Embryonic facial prominence (tissue), 1 donor: Measurements from ENCODE around the gene ZER1.
A peak's percentile ranks its signal among the peaks of the same experiment; 100 is the strongest.

ENCODE experiments used
- DNase-seq: peaks from one replicate; pipeline ENCODE4 v3.0.0-alpha.2; 2016; ENCODE audit errors: extremely low spot score

The ZER1 gene

DNA sequence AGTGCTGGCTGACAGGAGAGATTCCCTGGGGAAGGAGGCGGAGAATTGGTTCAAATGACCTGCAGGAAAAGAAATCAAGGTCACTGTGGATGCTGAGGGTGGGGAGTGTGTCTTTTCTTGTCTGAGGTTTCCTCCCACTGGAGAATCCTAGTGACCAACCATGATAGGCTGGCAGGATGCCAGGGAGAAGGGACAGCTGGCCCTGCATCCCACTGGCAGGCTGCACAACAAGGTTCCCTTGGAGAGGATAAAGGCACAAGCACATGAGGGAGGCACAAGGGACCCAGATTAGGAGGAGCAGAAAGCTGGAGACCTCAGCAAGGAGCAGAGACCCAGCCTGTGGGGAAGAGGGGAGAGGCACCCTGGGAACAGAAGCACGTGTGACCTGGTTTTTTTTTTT lies 36.4 kb downstream of the ZER1 start:
- no peak for DNase-seq

DNA sequence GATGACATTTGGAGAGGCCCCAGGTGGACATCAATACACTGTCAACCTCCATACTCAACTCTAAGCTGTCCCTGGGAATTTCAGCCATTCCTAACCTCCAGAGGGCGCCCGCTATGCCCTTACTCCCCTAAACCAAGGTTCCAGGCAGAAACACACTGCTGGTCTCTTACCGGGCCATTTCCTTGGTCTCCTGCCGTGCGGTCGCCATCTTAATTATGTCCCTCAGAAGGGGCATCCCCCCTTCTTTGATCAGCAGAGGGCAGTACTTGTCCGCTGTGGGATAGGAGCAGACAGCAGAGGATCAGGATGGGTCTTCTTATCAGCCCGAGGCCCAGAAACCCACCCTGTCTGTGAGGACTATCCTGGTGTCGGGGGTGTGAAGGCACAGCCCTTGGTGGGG lies 38.5 kb downstream of the ZER1 start:
- DNase-seq = peak; percentile 32

DNA sequence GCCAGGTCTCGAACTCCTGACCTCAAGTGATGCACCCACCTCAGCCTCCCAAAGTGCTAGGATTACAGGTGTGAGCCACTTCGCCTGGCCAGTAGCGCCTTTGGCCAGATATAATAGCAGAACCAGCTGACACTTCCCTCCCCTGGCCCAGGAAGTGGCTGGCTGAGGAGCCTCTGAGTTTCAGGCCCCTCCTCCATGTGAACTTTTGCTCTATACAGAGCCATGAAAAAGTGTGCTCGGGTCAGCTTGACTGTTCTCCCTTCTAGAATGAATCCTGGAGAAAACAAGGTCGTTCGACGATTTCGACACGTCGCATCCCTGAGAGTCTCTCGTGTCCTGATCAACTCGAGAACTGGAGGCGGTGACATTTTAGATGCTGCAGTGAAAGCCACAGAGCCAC lies 39.2 kb downstream of the ZER1 start:
- no peak for DNase-seq

DNA sequence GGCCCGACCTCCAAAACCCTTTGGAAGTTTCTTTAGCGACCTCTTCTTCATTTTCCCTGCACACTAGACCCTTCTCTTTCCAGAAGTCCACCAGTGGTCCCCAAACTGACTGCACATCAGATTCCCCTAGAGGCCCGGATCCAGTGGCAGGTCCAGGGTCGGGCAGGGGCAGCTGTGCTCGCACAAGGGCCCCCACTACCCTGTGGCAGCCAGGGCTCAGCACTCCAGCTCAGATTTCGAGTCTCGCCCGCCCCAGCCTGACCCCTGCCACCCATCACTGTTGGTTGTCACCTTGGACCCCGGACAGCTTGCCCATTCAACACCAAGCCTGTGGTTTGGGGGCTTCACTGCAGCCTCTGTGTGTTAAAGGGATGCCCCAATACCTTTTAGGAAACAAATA lies 40.0 kb downstream of the ZER1 start:
- no peak for DNase-seq

DNA sequence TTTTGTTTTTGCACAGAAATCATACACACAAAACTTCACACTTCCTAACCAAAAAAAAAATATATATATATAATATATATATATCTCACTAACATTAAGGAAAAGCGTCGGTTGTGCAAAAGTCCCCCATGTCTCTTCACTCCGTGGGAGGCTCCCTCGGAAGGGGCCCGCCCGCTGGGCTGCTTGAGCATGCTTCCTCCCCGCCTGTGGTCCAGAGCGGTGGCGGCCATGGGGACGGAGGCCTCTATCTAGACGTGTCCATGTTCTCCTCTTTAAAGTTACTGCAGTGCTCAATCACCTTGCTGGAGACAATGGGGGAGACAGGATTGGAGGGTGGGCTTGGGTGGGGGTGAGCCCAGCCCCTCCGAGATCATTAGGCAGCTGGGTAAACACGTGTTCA lies 40.6 kb downstream of the ZER1 start:
- no peak for DNase-seq

DNA sequence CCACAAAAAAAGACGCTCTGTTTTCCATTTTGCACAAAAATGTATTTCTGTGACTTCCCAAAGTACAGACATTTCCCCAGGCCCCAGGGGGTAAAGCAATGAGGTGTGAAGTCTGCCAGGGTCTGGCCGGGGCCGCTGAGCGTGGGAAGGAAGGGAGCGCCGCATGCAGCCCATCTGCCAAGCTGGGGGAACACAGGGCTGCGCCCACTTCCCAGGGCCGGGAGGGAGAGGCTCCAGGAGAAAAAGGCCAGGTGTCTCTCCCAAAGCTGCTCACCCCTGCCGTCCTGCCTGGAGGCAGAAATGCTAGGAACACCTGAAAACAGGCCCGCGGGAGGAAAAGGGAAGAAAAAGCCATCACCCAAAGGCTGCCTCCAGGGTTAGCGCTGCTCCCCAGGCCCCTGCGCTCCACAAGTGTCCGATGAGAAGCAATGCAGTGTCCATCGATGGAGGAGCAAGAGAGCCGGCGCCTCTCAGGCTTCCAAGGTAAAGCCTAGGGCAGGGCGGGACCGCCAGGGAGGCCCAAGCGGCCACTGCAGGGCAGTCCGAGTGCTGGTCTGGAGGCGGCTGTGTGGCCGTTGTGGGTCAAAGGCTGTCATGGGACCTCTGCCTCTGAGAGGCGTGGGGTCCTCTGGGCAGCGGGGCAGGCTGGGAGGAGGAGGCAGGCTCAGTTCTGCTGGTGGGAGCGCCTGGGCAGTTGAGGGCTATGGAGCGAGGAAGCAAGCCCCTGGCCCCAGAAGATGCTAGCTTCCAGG lies 41.8 kb downstream of the ZER1 start:
- DNase-seq = no peak

DNA sequence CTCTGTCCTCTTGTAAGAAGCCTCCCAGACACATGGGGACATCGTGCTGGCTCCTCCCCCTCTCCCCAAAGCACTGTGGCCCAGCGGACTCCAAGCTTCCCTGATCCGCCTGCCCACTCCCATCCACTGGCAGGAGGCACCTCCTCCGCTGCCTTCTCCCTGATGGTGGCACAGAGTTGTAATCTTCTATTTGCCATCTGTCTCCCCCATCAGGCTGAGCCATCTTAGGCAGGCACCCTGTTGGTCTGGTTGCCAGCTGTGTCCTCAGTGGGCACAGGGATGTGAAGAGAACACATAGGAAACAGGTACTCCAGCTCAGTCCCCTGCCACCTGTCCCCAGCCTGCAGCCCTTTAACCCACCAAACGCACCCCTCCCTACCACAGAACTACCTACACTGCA lies 42.4 kb downstream of the ZER1 start:
- DNase-seq = no peak

DNA sequence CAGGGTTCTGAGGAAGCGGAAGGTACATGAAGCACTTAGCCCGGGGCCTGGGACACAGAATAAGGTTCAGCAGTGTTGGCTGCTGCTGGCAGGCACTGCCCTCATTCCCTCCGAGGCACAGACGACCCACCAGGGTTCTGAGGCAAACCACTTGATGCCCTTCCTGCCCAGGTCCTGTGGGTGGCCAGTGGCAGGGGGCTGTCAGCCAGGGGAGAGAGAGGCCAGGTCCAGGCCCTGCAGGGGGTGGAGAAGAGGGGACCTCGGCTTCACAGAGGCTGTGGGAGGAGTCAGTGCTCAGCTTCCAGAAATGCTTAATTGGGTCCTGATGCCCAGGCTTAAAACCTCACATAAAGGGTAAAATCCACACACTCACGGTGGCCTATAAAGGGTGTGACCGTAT lies 43.4 kb downstream of the ZER1 start:
- no peak for DNase-seq

DNA sequence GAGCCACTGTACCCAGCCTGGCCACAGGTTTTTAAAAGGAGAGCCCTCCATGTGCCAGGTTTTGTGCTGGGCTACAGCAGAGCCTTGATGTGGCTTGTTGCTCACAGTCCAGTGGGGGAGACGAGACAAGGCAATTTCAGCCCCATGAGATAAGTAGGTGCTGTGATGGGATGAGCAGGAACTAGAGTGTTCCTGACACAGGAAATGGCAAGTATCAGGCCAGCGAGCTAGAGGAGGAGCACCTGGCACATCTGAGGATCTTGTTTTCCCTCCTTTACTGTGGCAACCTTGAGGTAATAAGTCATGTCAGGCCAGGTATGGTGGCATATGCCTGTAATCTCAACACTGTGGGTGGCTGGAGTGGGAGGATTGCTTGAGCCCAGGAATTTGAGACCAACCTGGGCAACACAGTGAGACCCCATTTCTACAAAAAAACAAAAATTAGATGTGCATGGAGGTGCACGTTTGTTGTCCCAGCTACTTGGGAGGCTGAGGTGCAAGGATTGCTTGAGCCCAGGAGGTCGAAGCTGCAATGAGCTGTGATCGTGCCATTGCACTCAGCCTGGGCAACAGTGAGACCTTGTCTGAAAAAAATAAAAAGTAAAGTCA lies 44.0 kb downstream of the ZER1 start:
- DNase-seq = no peak

DNA sequence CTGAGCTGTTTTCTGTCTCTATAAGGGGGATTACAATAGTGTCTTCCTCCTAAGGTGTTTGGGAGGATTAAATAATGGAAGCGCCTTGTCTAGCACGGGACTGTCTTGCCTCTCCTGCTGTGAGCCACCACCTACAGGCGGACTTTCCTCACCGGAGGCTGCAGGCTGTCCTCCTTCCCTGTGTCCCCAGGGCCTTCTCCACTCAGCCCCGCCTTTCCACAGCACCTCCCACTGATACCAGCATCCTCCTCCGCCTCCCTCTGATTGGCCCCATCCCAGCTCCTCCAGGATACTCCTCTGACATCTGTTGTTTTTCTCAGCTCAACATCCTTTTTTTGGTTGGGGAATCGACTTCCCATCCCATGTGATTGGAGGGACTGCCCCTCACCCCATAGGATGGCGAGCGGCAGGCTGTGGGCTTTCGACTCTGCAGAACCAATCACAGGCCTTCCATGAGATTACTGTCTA lies 46.9 kb downstream of the ZER1 start:
- DNase-seq = no peak

DNA sequence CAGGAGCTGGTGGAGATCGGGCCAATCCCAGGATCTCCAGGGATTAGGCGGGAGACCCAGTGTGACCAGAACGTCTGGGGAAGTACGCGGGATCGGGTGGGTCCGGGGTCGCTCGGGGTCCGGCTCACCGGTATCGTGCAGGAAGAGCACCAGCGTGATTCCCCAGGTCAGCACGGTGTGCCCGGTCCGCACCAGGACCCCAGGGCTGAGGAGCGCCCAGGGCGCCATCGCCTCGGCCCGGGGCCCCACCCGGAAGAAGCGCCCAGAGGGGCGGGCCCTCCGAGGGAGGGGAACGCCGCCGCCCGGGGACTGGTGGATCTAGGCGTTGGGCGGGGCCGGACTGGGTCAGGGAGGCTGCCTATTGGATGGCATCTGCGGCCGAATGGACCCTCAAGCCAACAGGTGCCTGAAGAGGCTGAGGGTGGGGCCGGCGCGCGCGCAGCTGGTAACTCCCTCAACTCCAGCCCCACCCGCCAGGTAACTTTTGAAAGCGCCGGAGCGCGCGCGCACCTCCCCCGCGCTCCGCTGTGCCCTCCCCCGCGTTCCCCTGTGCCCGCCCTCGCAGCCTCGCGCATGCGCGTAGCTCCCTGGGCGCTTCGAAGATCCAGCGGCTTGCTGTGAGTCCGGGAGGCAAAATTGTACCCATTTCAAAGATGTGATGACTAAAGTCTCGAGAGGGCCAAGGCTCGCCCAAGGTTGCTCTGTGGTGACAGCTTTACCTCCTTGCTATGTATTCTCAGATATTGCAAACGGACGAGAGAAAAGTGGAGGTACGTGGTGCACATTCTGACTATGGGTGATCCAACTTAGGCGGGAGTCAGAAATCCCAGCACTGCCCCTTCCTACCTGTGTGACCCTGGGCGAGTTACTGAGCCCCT lies 47.6 kb downstream of the ZER1 start, which contains the start of gene ZDHHC12:
Gene ZDHHC12, minus strand, starts transcription at position 262 of the 878 bp plus-strand sequence. Its CDS starts 34 bp downstream, at position 228.
- DNase-seq = peak; percentile 52

DNA sequence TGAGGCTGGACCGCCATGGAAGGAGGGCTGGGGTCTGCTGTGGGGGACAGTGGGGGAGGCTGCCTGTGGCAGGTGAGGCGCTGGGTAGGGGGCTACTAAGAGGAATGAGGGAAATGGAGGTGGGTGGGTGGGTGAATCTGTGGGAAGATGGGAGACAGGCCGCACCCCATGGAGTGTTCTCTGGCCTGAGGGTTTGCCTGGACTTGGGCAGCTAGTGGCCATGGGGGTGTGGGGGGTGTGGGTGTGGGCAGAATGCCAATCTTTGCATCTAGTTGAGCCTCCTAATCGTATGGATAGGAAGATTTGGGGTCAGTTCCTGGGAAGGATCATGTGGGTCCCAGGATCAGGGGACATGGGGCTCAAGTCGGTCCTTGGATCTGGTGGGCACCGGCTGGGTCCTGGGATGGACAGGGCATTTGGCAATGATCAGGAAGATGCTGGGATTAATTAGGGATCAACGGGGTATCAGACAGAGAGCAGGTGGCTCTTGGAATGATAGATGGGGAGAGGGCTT lies 48.3 kb downstream of the ZER1 start:
- no peak for DNase-seq

DNA sequence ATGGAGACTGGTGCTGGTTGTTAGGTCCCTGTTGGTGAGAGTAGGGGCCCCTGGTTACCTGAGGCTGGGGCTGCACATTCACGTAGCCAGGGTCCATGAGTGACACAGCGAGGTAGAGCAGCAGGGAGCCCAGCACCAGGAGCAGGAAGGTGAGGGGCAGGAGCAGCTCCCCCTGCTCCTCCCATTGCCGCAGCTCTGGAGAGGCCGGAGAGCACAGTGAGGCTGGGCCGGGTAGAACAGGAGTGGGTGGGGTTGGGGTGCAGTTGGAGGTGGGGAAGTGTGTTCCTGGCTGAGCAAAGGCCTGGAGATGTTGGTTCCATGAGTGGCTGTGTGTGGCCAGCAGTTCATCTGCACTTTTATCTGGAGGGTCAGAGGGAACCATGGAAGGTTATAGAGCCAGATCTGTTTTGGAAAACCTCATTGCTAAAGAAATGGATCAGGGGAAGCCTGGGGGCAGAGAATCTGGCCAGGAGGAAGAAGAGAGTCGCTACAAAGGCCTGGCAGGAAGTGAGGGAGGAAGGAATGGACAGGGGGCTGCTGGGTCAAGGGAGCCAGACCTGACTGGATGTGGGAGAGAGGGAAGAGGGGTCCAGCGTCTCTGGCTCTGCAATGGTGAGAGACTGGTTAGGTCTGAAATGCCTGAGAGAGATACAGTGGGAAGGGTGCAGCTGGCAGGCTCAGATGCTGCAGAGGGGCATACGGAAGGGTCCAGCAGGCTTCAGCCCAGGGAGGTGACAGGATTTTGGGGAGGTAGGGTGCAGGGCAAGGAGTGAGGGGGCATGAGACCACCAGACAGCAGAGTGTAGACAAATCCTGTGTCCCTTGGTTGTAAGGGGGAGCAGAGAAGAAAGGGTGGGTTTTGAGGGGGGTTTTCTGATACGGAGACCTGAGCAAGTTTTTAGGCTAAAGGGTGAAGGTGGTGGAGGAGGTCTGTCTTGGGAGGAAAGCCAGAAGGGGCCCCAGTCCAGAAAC lies 49.1 kb downstream of the ZER1 start:
- no peak for DNase-seq

DNA sequence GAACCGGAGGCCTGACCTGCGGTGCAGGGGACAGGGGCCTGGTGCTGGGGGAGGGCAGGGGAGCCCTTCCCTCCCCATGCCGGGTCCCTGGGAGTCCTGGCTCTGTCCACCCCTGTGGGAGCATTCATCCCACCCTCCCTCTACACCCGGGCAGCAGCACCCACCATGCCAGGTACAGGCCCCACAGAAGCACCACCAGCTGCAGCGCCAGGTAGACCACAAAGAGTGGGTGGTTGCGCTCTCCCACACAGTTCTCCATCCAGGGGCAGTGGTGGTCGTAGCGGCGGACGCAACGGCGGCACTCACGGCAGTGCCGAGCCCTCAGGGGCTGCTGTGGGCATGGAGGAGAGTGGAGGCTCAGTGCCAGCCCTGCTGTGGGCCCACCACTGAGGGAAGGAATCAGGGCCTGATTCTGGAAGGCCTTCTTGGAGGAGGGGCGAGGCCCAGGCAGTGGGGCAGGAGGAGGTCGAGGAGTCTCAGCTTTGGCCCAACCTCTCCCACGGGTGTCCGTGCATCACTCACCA lies 50.2 kb downstream of the ZER1 start:
- no peak for DNase-seq

DNA sequence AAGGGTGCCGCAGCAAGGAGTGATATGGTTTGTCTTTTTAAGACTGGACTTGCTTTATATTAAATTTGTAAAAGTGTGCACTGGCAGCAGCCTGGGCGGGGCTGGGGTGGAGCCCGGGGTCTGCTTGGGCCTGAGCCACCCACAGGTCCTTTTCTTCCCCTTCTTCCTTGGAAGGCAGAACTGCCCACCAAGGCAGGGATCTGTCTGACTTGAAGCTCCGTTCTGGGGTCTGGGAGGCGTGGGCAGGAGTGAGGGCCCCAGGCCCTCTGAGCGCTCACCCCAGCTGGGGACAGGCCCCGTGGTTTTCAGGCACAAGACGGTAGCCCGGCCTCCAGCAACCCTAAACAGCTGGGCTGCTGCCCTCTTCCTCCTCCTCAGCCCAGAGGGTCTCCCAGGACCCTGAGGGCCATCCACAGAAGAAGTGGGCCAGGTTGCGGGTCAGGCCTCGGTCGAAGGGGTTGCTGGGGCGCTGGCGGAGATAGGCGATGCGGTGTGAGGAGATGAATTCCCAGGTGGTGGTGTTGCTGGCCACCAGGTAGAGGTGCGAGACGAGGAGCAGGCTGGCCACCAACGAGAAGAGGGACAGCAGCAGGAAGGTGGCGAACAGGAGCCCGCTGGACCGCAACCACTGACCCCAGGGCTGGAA lies 50.8 kb downstream of the ZER1 start:
- no peak for DNase-seq

DNA sequence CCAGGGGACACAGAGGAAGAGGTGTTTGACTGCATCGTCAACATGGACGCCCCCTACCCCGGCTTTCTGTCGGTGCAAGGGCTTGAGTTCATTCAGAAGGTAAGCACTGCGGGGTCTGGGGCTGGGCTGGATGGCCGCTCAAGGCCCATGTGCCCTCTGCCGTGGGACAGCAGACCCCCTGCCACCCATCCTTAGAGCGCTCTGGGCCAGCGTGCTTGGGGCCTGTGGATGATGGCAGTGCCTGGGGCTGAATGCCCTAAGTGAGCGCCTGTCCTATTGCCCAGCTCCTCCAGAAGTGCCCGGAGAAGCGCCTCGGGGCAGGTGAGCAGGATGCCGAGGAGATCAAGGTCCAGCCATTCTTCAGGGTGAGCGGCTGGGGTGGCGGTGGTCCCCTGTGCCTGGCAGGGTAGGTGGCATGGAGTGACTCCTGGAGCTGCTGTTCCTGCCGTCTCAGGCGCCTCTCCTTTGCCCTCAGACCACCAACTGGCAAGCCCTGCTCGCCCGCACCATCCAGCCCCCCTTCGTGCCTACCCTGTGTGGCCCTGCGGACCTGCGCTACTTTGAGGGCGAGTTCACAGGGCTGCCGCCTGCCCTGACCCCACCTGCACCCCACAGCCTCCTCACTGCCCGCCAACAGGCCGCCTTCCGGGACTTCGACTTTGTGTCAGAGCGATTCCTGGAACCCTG lies 51.7 kb downstream of the ZER1 start:
- DNase-seq = no peak

DNA sequence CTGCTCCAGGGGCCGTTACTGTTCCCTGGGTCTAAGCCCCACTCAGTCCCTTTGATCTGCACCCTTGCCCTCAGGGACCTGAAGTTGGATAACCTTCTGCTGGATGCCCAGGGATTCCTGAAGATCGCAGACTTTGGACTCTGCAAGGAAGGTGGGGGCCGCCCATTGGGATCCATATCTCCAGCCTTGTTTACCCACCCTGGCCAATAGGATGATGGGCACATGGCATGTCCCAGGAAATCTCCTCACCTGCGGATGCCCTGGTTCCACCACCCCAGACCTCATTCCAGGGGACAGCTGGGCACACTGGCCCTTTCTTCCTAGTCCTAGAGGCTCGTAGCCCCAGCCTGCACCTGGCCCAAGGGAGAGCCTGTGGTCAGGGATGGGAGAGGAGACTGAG lies 53.3 kb downstream of the ZER1 start:
- no peak for DNase-seq

DNA sequence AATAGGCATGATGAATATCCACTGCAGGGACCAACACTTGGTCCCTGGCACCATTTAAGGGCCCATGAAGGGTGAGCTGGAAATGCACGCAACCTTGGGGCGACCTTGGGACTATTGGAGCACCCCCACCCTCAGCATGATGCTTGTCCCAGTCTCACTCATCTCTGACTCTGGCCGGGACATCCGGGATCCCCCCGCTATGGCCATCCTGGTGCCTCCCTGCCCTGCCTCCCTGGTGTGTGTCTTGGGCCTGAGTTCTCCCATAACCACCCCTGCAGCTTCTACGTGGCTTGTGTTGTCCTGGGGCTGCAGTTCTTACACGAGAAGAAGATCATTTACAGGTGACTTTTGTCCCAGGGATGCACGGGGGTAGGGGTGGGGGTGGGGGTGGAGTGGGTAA lies 53.7 kb downstream of the ZER1 start:
- no peak for DNase-seq

DNA sequence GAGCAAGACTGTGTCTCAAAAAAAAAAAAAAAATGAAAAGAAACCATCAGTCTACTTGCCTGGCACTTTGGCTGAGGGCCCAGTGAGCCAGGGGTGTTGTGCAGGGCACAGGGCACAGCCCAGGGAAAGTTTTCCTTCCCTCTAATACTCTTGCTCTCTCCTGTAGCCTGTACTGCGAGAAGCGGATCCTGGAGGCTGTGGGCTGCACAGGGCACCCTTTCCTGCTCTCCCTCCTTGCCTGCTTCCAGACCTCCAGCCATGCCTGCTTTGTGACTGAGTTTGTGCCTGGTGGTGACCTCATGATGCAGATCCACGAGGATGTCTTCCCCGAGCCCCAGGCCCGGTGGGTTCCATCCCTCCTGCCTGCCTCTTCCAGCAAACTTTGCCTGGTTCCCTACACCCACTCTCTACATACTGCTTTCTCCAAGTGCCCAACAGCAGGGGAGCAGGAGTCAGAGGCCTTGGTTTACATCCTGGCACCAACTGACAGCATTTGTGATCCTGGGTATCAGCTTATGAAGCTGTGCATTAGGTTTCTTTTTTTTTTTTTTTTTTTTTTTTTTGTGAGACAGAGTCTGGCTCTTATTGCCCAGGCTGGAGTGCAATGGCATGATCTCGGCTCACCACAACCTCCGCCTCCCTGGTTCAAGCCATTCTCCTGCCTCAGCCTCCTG lies 55.0 kb downstream of the ZER1 start:
- DNase-seq = no peak
